ENCODE measurements around the gene ACHE. TPM values are rescaled to one million over a fixed set of nuclear protein-coding genes. Genes with fewer than 3 reads are reported as not detected.
A peak's percentile ranks its signal among the peaks of the same experiment; 100 is the strongest.

The ACHE gene
- total and polyA plus RNA-seq, 2 of the 13 experiments (the other 11 are each of a cell fraction or from before 2014, with no cell fraction given) = 0.18 to 0.40 TPM

GRCh38 chr7:100852048-100852872 is 43.4 kb downstream of the ACHE start, which contains the start of gene SLC12A9 (continued):
- TF ChIP-seq THAP9 (CRISPR knock-in tag; IDR thresholded peaks at IDR 0.05; ENCODE audit: borderline replicate concordance) (peak; percentile 38; the same call in 1 of the 2 replicates), CSRNP2 (CRISPR knock-in tag; conservative IDR thresholded peaks at IDR 0.05; ENCODE audit: low read depth) (no peak), ZNF234 (CRISPR knock-in tag; conservative IDR thresholded peaks at IDR 0.05) (no peak), DMAP1 (CRISPR knock-in tag; IDR thresholded peaks at IDR 0.05) (peak; percentile 88), ZNF607 (CRISPR knock-in tag; IDR thresholded peaks at IDR 0.05; ENCODE audit: borderline replicate concordance) (0 out of 2 replicates have a peak, but pooled peaks have one; percentile 73), PLRG1 (conservative IDR thresholded peaks at IDR 0.05) (no peak), SSRP1 (CRISPR knock-in tag; IDR thresholded peaks at IDR 0.05) (no peak), ZFP1 (CRISPR knock-in tag; IDR thresholded peaks at IDR 0.05) (0 out of 2 replicates have a peak, but pooled peaks have one; percentile 18), LCORL (IDR thresholded peaks at IDR 0.05) (no peak), LCORL (CRISPR knock-in tag; IDR thresholded peaks at IDR 0.05) (peak; percentile 45; the same call in 1 of the 2 replicates), NR2F6 (IDR thresholded peaks at IDR 0.05) (no peak), NR2F6 (CRISPR knock-in tag; IDR thresholded peaks at IDR 0.05) (peak; percentile 5; the same call in 1 of the 2 replicates), ZNF263 (CRISPR knock-in tag; IDR thresholded peaks at IDR 0.05) (peak; percentile 75), HNF1A (IDR thresholded peaks at IDR 0.05; ENCODE audit: low read depth) (no peak), HNF1A (CRISPR knock-in tag; IDR thresholded peaks at IDR 0.05; ENCODE audit: borderline replicate concordance) (0 out of 2 replicates have a peak, but pooled peaks have one; percentile 45), HNRNPL (IDR thresholded peaks at IDR 0.05; ENCODE audit: low read depth, low read length) (no peak), HOXA7 (CRISPR knock-in tag; IDR thresholded peaks at IDR 0.05) (no peak)

All from HepG2 (cell line).